GM20431 (cell line): ENCODE results near the gene RSRC2.
"Not testable (repeated sequence)": the region's sequence is repeated elsewhere in the genome, so short reads cannot be mapped to it uniquely, and the experiment has no call there.

Source experiments
- in situ Hi-C: fragments of 300-500 bp; cut with MseI, MboI; formaldehyde crosslinking; loops from one replicate; pipeline ENCODE4 v1.15.0; 2020; ENCODE audit warnings: low sequenced_read_pairs; ENCODE audit not compliant: unreplicated experiment

RSRC2 gene

DNA sequence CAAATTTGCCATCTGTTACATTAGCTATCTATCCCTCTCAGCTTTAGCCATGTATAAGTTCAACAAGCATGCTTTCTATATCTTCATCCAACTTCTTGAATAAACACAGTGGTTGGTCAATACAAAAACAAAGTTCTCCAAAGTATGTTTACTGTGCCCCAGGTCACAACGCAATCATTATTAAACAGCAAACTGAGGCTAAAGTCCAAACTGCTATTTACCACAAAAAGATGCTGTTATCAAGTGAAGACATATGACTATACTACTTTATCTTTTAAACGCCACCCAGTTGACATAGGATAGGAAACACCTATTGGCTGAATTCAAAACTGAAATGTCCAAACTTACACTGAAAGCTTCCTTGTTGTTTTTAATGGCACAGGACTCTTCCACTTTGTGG, 37.7 kb downstream of the RSRC2 start:
- in situ Hi-C loops = no loop called here

DNA sequence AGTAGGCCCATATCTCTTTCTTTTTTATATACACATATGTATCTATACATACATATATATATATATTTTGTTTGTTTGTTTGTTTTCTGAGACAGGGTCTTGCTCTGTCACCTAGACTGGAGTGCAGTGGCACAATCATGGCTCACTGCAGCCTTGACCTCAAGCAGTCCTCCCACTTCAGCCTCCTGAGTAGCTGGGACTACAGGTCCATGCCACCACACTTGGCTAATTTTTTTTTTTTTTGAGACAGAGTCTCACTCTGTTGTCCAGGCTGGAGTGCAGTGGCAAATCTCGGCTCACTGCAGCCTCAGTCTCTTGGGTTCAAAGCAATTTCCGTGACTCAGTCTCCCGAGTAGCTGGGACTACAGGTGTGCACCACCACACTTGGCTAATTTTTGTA, 38.9 kb downstream of the RSRC2 start:
- in situ Hi-C loops = not testable (repeated sequence)

DNA sequence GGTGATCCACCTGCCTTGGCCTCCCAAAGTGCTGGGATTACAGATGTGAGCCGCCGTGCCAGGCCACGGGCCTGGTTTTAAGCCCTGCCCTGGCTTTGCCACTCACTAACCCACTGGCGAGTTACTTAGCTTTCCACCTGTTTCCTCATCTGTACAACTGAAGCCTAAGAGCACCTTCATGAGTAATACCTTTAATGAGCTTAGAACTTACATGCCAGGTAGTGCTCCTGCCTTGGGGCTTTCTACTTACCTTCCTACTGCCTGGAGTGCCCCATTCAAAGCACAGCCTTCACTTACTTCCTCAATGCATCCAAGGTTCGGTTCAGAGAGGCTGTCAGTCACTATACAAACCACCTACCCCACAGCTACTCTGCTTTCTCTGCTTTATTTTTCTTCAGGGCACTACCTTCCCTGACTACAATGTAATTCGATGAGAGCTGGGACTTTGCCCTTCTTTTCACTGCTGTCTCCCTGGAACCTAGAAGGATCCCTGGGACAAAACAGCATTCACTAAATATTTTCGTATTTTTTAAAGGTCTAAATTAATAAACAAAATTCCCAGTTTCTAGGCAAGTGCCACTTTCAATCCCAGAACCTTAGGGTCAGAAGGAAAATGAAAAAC, 39.8 kb downstream of the RSRC2 start:
- in situ Hi-C loops = no loop called here

DNA sequence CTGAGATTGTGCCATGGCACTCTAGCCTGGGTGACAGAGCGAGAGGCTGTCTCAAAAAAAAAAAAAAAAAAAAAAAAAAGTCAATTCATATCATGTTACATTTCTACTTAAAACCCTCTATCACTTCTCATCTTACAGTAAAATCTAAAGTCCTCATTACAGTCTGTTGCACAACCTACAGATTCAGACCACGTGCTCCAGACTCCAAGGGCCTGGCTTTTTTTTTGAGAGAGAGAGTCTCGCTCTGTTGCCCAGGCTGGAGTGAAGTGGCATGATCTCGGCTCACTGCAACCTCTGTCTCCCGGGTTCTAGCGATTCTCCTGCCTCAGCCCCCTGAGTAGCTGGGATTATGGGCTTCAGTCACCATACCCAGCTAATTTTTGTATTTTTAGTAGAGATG, 40.4 kb downstream of the RSRC2 start:
- in situ Hi-C loops = not testable (repeated sequence)

DNA sequence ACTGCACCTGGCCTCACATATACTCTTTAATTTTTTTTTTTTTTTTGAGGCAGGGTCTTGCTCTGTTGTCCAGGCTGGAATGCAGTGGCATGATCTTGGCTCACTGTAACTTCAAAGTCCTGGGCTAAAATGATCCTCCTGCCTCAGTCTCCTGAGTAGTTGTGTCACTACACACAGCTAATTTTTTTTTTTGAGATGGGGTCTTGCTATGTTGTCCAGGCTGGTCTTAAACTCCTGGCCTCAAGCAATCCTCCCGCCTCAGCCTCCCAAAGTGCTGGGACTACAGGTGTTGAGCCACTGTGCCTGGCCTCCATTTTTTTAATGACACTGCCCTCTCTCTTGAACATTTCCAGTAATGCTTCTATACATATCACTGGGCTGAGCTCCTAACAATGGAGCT, 42.4 kb downstream of the RSRC2 start:
- in situ Hi-C loops = not testable (repeated sequence)

DNA sequence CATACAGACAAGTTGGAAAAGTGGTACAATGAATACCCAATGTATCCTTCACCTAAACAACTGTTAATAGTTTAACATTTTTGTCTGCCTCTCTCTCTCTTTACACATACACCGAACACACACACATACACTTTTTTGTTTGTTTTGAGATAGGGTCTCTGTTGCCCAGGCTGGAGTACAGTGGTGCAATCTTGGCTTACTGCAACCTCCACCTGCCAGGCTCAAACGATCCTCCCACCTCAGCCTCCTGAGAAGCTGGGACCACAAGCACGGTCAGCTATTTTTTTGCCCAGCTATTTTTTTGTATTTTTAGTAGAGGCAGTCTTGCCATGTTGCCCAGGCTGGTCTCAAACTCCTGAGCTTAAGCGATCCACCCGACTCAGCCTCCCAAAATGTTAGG, 42.8 kb downstream of the RSRC2 start:
- in situ Hi-C loops = no loop called here

DNA sequence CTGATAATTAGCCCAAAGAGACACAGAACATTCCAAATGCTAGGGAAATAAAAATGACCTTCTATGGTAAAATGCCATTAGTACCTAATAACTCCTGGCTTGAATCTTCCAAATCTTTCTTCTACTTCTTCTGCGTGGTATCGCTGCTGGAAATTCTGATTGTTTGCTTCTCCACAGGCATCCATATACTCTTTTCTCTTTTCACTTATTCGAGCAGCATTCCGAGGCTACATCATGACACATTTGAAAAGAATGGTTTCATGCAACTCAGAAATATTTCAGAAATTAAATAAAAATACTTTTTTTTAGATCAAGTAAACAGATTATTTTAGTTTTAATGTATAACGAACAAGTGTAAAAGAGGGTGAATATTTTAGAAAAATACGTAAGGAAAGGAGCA, 44.9 kb downstream of the RSRC2 start:
- in situ Hi-C loops = no loop called here

DNA sequence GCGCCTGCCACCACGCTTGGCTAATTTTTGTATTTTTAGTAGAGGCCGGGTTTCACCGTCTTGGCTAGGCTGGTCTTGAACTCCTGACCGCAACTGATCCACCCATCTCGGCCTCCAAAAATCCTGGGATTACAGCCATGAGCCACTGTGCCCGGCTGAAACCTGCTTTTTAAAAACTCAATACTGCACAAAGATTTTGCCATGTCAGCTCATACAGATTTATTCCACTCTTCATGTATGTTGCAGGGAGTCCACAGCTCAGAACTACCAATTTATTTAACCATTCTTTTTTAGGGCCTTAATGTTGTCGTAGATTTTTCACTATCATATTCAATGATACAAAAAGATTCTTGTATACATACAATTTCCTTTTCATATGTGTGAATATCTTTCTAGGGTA, 46.0 kb downstream of the RSRC2 start:
- in situ Hi-C loops = no loop called here

DNA sequence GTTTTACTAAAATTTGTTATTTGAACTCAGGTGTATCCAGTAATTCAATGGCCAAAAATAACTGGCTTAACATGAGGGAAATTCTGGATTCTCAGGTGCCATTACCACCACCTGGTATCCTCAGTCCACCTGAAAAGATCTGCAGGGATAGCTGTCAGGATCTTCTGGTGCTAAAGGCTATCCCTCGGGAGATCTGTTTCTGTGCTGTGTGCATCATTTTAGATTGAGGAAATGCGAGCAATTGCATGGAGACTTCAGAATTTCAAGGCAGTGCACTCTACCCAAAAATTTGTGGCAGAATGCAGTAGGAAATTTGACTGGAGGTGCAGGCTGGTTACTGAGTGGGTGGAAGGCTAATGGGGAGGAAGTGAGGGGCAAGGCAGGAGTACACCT, 52.4 kb downstream of the RSRC2 start:
- in situ Hi-C loops = loop anchor here (10.0 kb wide), 1 partner anchor 70 kb away; no protein-coding TSS in a partner anchor

DNA sequence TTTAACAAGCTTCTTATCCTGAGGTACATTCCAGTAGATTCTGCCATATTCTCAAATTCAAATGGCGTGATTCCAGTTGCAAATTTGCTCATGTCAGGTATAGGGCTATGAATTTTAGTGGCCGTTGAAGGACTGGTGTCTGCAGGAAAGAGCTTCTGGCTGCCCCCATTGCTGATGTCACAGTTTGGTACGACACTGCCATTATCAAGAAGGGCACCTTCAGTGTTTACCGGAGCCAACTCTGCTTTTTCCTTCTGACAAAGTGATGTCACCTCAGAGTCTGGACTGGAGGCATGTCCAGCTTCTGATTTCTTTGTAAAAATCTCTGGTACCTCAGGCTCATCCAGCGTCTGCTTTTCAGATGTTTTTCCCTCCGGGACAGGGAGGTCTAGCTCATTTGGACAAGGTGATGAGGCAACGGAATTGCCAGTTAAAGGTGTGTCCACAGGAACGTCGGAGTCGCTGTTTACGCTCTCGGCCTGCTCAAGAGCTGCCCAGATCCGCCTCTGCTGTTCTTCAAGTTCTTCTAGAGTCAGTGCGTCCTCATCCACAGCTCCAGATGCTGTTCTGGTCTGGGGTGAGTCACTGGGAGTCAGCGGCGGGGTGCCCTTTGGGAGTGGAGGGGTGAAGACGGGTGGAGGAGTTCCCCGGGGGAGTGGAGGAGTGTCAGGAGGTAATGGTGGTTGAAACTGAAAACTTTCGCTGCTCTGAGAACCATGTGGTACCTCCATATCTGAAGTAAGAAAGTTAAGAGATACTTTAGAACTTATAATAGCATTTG, 53.0 kb downstream of the RSRC2 start:
- in situ Hi-C loops = loop anchor here (10.0 kb wide), 1 partner anchor 69 kb away; no protein-coding TSS in a partner anchor

DNA sequence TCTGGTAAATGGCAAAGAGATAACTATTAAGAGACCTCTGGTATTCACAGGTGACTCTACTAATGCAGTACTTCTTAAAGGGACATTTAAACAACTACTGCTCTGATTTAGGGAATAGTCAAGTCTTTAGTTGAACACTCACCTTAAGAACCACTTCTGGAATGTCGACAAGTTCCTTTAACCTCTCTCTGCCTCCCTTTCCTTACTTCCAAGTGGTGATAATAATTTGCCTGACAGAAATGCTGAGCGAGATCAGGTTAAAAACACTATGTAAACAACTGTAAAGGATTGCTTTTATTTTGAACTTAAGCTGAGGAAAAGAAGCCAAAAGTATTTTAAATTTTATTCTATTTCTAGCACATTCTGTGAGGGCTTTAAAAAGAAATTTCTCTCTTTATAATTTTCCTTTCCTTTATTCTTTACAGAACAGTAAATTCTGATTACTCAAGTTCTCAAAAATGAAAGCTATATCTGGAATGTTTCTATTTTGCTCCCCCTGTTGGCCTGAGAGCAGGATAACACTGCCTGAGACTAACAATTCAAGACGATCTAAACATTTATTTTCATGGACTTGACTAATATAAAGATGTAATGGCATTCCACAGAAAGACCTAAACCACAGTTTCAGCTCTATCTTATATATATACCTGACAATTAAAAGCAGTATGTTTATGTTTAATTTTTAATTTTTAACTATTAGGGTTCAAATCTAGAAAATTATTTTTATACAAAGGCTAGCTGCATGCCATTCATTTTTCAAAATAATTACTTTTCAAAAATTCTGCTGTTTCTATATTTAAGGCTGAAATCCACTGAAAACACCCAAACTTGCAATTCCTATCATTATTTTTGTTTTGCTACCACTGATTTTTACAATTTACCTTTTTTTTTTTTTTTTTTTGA, 55.2 kb downstream of the RSRC2 start:
- in situ Hi-C loops = loop anchor here (10.0 kb wide), 1 partner anchor 67 kb away; no protein-coding TSS in a partner anchor

DNA sequence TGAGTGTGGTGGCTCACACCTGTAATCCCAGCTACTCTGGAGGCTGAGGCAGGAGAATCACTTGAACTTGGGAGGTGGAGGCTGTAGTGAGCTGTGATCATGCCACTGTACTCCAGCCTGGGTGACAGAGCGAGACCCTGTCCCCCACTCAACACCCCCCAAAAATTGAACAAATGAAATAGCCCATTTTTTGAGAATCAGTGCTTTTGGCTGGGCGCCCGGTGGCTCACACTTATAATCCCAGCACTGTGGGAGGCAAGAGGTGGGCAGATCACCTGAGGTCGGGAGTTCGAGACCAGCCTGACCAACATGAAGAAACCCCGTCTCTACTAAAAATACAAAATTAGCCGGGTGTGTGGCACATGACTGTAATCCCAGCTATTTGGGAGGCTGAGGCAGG, 56.2 kb downstream of the RSRC2 start:
- in situ Hi-C loops = loop anchor here (10.0 kb wide), 1 partner anchor 66 kb away; no protein-coding TSS in a partner anchor

DNA sequence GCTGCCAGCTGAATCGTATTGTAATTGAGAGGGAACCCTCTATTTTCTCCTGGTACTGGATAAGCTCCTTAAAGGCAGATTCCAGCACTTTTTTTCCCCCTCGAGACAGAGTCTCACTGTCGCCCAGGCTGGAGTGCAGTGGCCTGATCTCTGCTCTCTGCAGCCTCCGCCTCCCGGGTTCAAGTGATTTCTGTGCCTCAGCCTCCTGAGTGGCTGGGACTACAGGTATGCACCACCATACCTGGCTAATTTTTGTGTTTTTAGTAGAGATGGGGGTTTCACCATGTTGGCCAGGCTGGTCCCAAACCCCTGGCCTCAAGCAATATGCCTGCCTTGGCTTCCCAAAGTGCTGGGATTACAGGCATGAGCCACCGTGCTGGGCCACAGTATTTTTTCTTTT, 56.9 kb downstream of the RSRC2 start:
- in situ Hi-C loops = loop anchor here (10.0 kb wide), 1 partner anchor 65 kb away; no protein-coding TSS in a partner anchor

DNA sequence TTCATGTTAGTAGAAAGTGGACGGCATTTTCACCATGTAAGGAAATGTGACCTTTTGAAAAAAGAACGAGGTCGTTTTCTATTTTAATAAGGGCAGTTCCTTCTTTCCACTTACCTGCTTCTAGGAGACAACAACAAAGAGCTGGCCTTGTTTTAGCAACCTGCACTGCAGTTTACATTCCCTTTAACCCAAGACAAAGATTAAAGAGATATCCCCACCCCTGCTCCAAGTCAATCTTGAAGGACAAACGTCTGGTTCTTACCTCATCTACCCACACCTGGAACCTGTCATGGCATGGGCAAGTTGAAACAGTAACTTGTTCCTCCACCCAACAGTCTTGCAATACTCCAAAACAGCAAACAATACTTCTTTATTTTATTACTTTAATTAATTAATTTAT, 58.8 kb downstream of the RSRC2 start:
- in situ Hi-C loops = no loop called here

DNA sequence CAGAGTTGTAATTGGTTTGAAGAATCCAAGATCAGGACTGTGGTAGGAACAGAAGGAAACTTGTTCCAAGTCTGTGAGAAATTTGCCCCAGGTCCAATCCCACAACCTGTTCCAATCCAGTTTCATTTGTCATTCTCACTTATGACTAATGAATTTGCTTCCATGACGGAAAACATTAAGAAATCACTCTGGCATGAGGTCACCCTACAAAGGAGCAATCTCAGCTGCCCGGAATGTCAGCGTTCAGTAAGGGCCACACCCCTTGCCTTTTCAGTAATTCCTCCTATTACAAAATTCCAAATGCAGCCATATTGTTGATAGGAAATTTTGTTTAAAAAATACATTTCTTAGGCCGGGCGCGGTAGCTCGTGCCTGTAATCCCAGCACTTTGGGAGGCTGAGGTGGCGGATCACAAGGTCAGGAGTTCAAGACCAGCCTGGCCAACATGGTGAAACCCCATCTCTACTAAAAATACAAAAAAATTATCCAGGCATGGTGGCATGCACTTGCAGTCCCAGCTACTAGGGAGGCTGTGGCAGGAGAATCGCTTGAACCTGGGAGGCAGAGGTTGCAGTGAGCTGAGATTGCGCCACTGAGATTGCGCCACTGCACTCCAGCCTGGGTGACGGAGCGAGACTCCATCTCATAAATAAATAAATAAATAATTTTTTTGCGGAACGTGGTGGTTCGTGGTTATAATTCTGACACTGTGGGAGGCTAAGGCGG, 62.3 kb downstream of the RSRC2 start:
- in situ Hi-C loops = not testable (repeated sequence)

DNA sequence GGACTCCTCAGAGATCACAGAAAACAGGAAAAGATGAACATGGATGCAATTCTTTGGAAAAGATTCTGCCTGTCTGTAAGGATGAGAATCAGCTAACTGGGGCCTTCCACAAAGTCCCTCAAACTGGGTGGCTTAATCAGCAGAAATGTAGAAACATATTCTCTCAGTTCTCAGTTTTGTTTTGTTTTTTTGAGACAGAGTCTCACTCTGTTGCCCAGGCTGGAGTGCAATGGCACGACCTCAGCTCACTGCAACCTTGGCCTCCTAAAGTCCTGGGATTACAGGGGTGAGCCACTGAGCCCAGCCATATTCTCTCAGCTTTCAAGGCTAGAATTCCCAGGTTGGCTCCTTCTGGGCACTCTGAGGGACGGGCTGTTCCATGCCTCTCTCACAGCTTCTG, 66.1 kb downstream of the RSRC2 start:
- in situ Hi-C loops = no loop called here

DNA sequence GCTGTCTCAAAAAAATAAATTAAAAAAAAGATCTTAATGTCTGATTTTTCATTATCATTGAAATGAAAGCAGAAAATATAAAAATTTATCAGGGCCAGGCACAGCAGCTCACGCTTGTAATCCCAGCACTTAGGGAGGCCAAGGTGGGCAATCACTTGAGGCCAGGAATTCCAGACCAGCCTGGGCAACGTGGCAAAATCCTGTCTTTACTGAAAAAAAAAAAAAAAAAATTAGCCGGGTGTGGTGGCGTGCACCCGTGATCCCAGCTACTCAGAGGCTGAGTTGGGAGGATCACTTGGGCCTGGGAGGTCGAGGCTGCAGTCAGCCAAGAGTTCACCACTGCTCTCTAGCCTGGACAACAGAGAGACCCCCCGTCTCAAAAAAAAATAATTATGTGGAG, 66.7 kb downstream of the RSRC2 start:
- in situ Hi-C loops = no loop called here

DNA sequence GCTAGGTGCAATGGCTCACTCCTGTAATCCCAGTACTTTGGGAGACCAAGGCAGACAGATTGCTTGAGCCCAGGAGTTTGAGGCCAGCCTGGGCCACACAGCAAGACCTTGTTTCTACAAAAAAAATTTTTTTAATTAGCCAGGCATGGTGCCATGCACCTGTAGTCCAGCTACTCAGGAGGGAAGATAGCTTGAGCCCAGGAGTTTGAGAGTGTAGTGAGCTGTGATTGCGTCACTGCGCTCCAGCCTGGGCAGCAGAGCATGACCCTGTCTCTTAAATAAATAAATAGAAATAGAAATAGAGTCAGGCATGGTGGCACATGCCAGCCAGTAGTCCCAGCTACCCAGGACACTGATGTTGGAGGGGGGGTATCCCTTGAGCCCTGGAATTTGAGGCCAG, 67.5 kb downstream of the RSRC2 start:
- in situ Hi-C loops = no loop called here

DNA sequence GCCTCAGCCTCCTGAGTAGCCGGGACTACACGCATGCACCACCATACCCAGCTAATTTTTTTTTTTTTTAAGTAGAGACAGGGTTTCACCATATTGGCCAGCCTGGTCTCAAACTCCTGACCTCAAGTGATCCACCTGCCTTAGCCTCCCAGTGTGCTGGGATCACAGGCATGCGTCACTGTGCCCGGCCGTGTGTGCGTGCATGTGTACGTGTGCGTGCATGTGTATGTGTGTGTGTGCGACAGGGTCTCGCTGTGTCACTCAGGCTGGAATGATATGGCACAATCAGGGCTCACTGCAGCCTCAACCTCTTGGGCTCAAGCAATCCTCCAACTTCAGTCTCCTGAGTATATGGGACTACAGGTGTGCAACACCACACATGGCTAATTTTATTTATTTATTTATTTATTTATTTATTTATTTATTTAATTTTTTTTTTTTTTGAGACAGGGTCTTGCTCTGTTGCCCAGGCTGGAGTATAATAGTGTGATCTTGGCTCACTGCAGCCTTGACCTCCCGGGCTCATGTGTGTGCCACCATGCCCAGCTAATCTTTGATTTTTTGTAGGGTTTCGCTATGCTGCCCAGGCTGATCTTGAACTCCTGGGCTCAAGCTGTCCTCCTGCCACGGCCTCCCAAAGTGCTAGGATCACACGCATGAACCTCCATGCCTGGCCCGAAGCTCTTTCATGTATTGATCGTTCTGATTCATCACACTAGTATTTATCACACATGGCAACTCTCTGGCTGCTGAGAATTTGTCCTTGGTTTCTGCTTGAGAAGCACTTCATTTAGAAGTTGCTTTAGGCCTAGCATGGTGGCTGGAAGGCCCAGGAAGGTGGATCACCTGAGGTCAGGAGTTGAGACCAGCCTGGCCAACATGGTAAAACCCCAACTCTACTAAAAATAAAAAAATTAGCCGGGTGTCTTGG, 68.4 kb downstream of the RSRC2 start:
- in situ Hi-C loops = no loop called here
